H1 (cell line): Measurements from ENCODE around the gene ELF4. TPM values are rescaled to one million over a fixed set of nuclear protein-coding genes. Genes with fewer than 3 reads are reported as not detected.

Experiments used
- CTCF ChIA-PET: fragments of 300-600 bp; sonication (Branson Sonifier 250); formaldehyde crosslinking; loops from one replicate; lab custom pipeline; 2021; ENCODE audit not compliant: partially characterized antibody; lab: Charles Lee
- POLR2A ChIA-PET: fragments of 300-600 bp; sonication (Branson Sonifier 250); formaldehyde crosslinking; loops from one replicate; lab custom pipeline; 2021; ENCODE audit warnings: inconsistent platforms; ENCODE audit not compliant: partially characterized antibody; lab: Charles Lee
- DNase-seq, 2 experiments: peaks; one replicate each; pipeline versions ENCODE4 v3.0.0 to v3.0.0-alpha.2; 2010 to 2022; ENCODE audit warnings: low spot score in 2 of 2, low read depth in 1 of 2, mixed read lengths in 1 of 2
- FAIRE-seq: peaks from 2 replicates; lab custom pipeline; 2011; peaks lifted over from hg19 to GRCh38; lab: Jason Lieb, UNC
- H2AFZ ChIP-seq: 2 replicates; pipeline ENCODE4 v1.8.1; 2012; ENCODE audit warnings: low read length, inconsistent platforms
- H2AK5ac ChIP-seq: 2 replicates; pipeline ENCODE4 v1.6.1; 2013; ENCODE audit warnings: low read depth, low read length
- H2BK120ac ChIP-seq: replicated peaks from 2 replicates; pipeline ENCODE3; 2013; ENCODE audit warnings: low read depth, low read length, inconsistent platforms
- H2BK12ac ChIP-seq: 2 replicates; pipeline ENCODE4 v1.6.1; 2013; ENCODE audit warnings: low read depth, low read length
- H2BK15ac ChIP-seq: 2 replicates; pipeline ENCODE4 v1.6.1; 2013; ENCODE audit warnings: low read length
- H2BK20ac ChIP-seq: 2 replicates; pipeline ENCODE4 v1.6.1; 2013; ENCODE audit warnings: low read length
- H2BK5ac ChIP-seq: 2 replicates; pipeline ENCODE4 v1.6.1; 2013; ENCODE audit warnings: low read depth, low read length
- H3K14ac ChIP-seq: 2 replicates; pipeline ENCODE4 v1.6.1; 2013; ENCODE audit warnings: inconsistent platforms; ENCODE audit not compliant: insufficient read length
- H3K18ac ChIP-seq: 2 replicates; pipeline ENCODE4 v1.6.1; 2013; ENCODE audit warnings: low read length; ENCODE audit errors: extremely low read depth
- H3K23ac ChIP-seq: 2 replicates; pipeline ENCODE4 v1.6.1; 2013; ENCODE audit warnings: inconsistent platforms; ENCODE audit not compliant: insufficient read length
- H3K23me2 ChIP-seq: 2 replicates; pipeline ENCODE4 v1.6.1; 2013; ENCODE audit warnings: low read depth, low read length
- H3K27ac ChIP-seq: 2 replicates; pipeline ENCODE4 v1.6.1; 2011; ENCODE audit warnings: low read depth, low read length, inconsistent platforms
- H3K27me3 ChIP-seq, 4 experiments: replicated peaks in 1 of 4; 1 replicate in 1 of 4; 2 replicates in 3 of 4; pipeline versions ENCODE4 v1.6.1 to v1.8.1; 2011 to 2013; ENCODE audit warnings: low read length in 3 of 4, mild to moderate bottlenecking in 3 of 4, inconsistent platforms in 2 of 4, mixed read lengths in 2 of 4, moderate library complexity in 1 of 4; ENCODE audit not compliant: control insufficient read depth in 3 of 4, insufficient read depth in 3 of 4; ENCODE audit errors: extremely low read depth in 1 of 4
- H3K36me3 ChIP-seq, 4 experiments: 2 replicates each; pipeline versions ENCODE4 v1.6.1 to v1.8.1; 2011 to 2013; ENCODE audit warnings: mild to moderate bottlenecking in 4 of 4, low read length in 3 of 4, moderate library complexity in 2 of 4, control low read depth in 1 of 4, inconsistent platforms in 1 of 4; ENCODE audit not compliant: insufficient read depth in 4 of 4, control insufficient read depth in 2 of 4
- H3K4ac ChIP-seq: replicated peaks from 2 replicates; pipeline ENCODE3; 2013; ENCODE audit warnings: low read length, low read depth, mixed read lengths, inconsistent platforms; ENCODE audit not compliant: insufficient read length
- H3K4me1 ChIP-seq, 4 experiments: replicated peaks in 1 of 4; 1 replicate in 1 of 4; 2 replicates in 3 of 4; pipeline versions ENCODE4 v1.6.1 to v1.8.1; 2011 to 2013; ENCODE audit warnings: low read length in 3 of 4, inconsistent platforms in 2 of 4, mixed read lengths in 1 of 4; ENCODE audit not compliant: insufficient read depth in 4 of 4, control insufficient read depth in 3 of 4
- H3K4me2 ChIP-seq, 2 experiments: 2 replicates each; pipeline versions ENCODE4 v1.6.1 to v1.8.1; 2011 to 2013; ENCODE audit warnings: low read depth in 2 of 2, low read length in 2 of 2, control low read depth in 1 of 2, inconsistent platforms in 1 of 2, mild to moderate bottlenecking in 1 of 2; ENCODE audit not compliant: insufficient read depth in 1 of 2
- H3K4me3 ChIP-seq, 4 experiments: fragments of 200-600, 300-600 bp in 1 of 4; sonication (generic), shearing (Covaris generic), sonication (Bioruptor Twin) in 1 of 4; 2 replicates each; pipeline versions ENCODE4 v1.5.1 to v1.8.1; 2011 to 2016; ENCODE audit warnings: low read length in 4 of 4, low read depth in 3 of 4, control low read depth in 2 of 4, inconsistent platforms in 2 of 4, mild to moderate bottlenecking in 2 of 4, mixed read lengths in 1 of 4, moderate library complexity in 1 of 4; ENCODE audit not compliant: insufficient read depth in 2 of 4; ENCODE audit errors: extremely low read depth in 1 of 4
- H3K56ac ChIP-seq: replicated peaks from 2 replicates; pipeline ENCODE3; 2013; ENCODE audit warnings: low read depth, mild to moderate bottlenecking, mixed read lengths, low read length, inconsistent platforms; ENCODE audit not compliant: insufficient read length
- H3K79me1 ChIP-seq: 2 replicates; pipeline ENCODE4 v1.6.1; 2013; ENCODE audit warnings: low read depth, low read length, control low read depth
- H3K79me2 ChIP-seq, 2 experiments: 2 replicates each; pipeline versions ENCODE4 v1.6.1 to v1.8.1; 2012 to 2013; ENCODE audit warnings: low read length in 2 of 2, mild to moderate bottlenecking in 2 of 2, inconsistent platforms in 1 of 2; ENCODE audit not compliant: insufficient read depth in 2 of 2, control insufficient read depth in 1 of 2
- H3K9ac ChIP-seq, 4 experiments: replicated peaks in 1 of 4; 1 replicate in 1 of 4; 2 replicates in 3 of 4; pipeline versions ENCODE4 v1.6.1 to v1.8.1; 2011 to 2013; ENCODE audit warnings: low read depth in 3 of 4, low read length in 3 of 4, control low read depth in 2 of 4, mild to moderate bottlenecking in 2 of 4, moderate library complexity in 2 of 4, inconsistent platforms in 1 of 4; ENCODE audit errors: extremely low read depth in 1 of 4
- H3K9me3 ChIP-seq, 2 experiments: 2 replicates each; pipeline versions ENCODE4 v1.6.1 to v1.8.1; 2012 to 2013; ENCODE audit warnings: mild to moderate bottlenecking in 2 of 2, moderate library complexity in 2 of 2, control low read depth in 1 of 2, inconsistent platforms in 1 of 2, low read depth in 1 of 2, low read length in 1 of 2, mixed read lengths in 1 of 2; ENCODE audit not compliant: insufficient read depth in 2 of 2
- H4K20me1 ChIP-seq, 2 experiments: replicated peaks in 1 of 2; 2 replicates each; pipeline versions ENCODE3 to v1.8.1; 2011 to 2013; ENCODE audit warnings: inconsistent platforms in 2 of 2, low read length in 2 of 2, mild to moderate bottlenecking in 1 of 2; ENCODE audit not compliant: insufficient read depth in 2 of 2, control insufficient read depth in 1 of 2
- H4K5ac ChIP-seq: 2 replicates; pipeline ENCODE4 v1.6.1; 2013; ENCODE audit warnings: low read length, low read depth, mixed read lengths, inconsistent platforms; ENCODE audit not compliant: insufficient read length
- H4K8ac ChIP-seq: 2 replicates; pipeline ENCODE4 v1.8.0; 2013; ENCODE audit warnings: mild to moderate bottlenecking, moderate library complexity, low read length, inconsistent platforms; ENCODE audit not compliant: insufficient read depth; ENCODE audit errors: extremely low read depth
- H4K91ac ChIP-seq: replicated peaks from 2 replicates; pipeline ENCODE3; 2013; ENCODE audit warnings: low read length, mixed read lengths, inconsistent platforms; ENCODE audit not compliant: insufficient read length
- CEBPB ChIP-seq: IDR thresholded peaks from 2 replicates; pipeline ENCODE4 v1.6.1; 2012; ENCODE audit warnings: low read depth, low read length
- CHD2 ChIP-seq: IDR thresholded peaks from 2 replicates; pipeline ENCODE4 v1.6.1; 2012; ENCODE audit warnings: low read length, improper control_type of control experiment
- EP300 ChIP-seq, 2 experiments: IDR thresholded peaks; 1 replicate in 1 of 2; 2 replicates in 1 of 2; pipeline ENCODE4 v1.6.1; 2011 to 2012; ENCODE audit warnings: low read depth in 2 of 2, low read length in 2 of 2, mild to moderate bottlenecking in 2 of 2, borderline replicate concordance in 1 of 2, inconsistent platforms in 1 of 2, moderate library complexity in 1 of 2
- FOSL1 ChIP-seq: IDR thresholded peaks from 2 replicates; pipeline ENCODE4 v1.6.1; 2011; ENCODE audit warnings: mild to moderate bottlenecking, low read depth, low read length, moderate library complexity; ENCODE audit not compliant: insufficient read depth
- GTF2F1 ChIP-seq: IDR thresholded peaks from 2 replicates; pipeline ENCODE4 v1.6.1; 2012; ENCODE audit warnings: low read depth, low read length, improper control_type of control experiment, borderline replicate concordance
- POU5F1 ChIP-seq: IDR thresholded peaks from 2 replicates; pipeline ENCODE4 v1.6.1; 2011; ENCODE audit warnings: low read depth, mild to moderate bottlenecking, low read length, moderate library complexity
- RAD21 ChIP-seq, 2 experiments: IDR thresholded peaks in 1 of 2; conservative IDR thresholded peaks in 1 of 2; 2 replicates each; pipeline ENCODE4 v1.6.1; 2011; ENCODE audit warnings: low read depth in 2 of 2, low read length in 2 of 2, improper control_type of control experiment in 1 of 2, inconsistent platforms in 1 of 2, mild to moderate bottlenecking in 1 of 2, moderate library complexity in 1 of 2
- RFX5 ChIP-seq: IDR thresholded peaks from 2 replicates; pipeline ENCODE4 v1.6.1; 2011; ENCODE audit warnings: low read depth, low read length, improper control_type of control experiment, borderline replicate concordance
- SIRT6 ChIP-seq: IDR thresholded peaks from one replicate; pipeline ENCODE4 v1.7.1; 2012; ENCODE audit warnings: low read length, inconsistent platforms
- SUZ12 ChIP-seq: fragments of 200-600 bp; sonication (generic); IDR thresholded peaks from 2 replicates; pipeline ENCODE4 v1.6.1; 2012; ENCODE audit warnings: mild to moderate bottlenecking, inconsistent platforms, low read length, moderate library complexity, mixed read lengths
- WGBS, 2 experiments: shearing (Covaris generic) in 1 of 2; methylation state at CpG; one replicate each; pipeline versions ENCODE4 v1.1.6 to v1.1.7; 2013 to 2015; ENCODE audit warnings: low lambda C conversion rate in 2 of 2, mixed read lengths in 2 of 2, inconsistent platforms in 1 of 2, low coverage in 1 of 2, missing lambda C conversion rate in 1 of 2; ENCODE audit not compliant: insufficient replicate concordance in 2 of 2, insufficient coverage in 1 of 2, insufficient read length in 1 of 2; ENCODE audit errors: extremely low coverage in 1 of 2, missing lambda C conversion rate in 1 of 2; 5-methylcytosine and 5-hydroxymethylcytosine counted together
- polyA plus RNA-seq, 7 experiments: library from polyadenylated mRNA; depleted of rRNA in 3 of 7; stranded (reverse) in 5 of 7; unstranded in 2 of 7; fragments of >200 nt in 5 of 7; fragments of 200-250 nt in 2 of 7; gene quantifications; 1 replicate in 5 of 7; 2 replicates in 1 of 7; 4 replicates in 1 of 7; pipeline versions ENCODE4 v1.2.1 to v1.2.3, GENCODE V29; 2011 to 2013; ENCODE audit warnings: missing spikeins in 2 of 7, mixed read lengths in 2 of 7
- total RNA-seq: library from RNA; stranded (reverse); fragmentation: NEBNext Ultra II Directional; extraction: Animal tissue kit (Norgen Biotek cat#: 25700); gene quantifications from 2 replicates; pipeline ENCODE4 v1.2.1, GENCODE V29; 2021
- TF ChIP-seq, protein P1 (sequence below), 3 experiments: IDR thresholded peaks; 1 replicate in 2 of 3; 2 replicates in 1 of 3; pipeline versions ENCODE4 v1.5.1 to v1.6.1; 2011; ENCODE audit warnings: low read length in 3 of 3, mild to moderate bottlenecking in 3 of 3, inconsistent platforms in 2 of 3, low read depth in 1 of 3, moderate library complexity in 1 of 3; ENCODE audit not compliant: insufficient read depth in 1 of 3; ENCODE audit errors: control extremely low read depth in 1 of 3

Gene ELF4
- total and polyA plus RNA-seq, 2 of the 8 experiments (the other 6 are each of a cell fraction or from before 2014, with no cell fraction given) = 1.8 to 2.0 TPM

DNA sequence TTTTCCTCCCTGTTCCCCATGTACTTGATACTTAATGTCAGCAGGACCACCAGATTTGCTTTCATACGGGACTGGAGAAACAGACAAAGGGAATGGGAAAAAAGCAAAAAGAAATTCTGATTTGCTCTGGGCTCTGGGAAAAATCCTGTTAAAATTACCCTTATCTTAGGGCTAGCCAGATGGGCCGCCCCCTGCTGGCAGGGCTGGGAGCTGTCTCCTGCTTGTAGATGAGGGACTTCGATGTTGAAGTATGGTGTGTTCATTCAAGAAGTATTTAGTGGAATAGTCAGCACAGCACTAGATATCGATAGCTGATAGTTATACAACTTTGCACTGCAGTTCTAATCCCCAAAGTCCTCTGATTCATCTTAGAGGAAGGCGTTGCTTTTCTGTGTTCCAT, 82.1 kb downstream of the ELF4 start:
- Histone ChIP-seq H2AK5ac (no peak overlapping the region), H3K4me3 (no peak overlapping the region), H3K27ac (no peak overlapping the region), H3K18ac (no peak overlapping the region), H3K9ac (no peak overlapping the region), H2AFZ (no peak overlapping the region), H3K14ac (no peak overlapping the region), H3K4me1 (peaks cover 0 to 8% (median 3%) of the 10 kb centered on the region in 4 experiments; a peak in 4 of 7 replicates), H2BK12ac (no peak overlapping the region), H4K5ac (no peak overlapping the region), H2BK5ac (no peak overlapping the region), H3K79me1 (no peaks in the 10 kb centered on the region), H3K79me2 (no peaks in the 10 kb centered on the region), H3K27me3 (no peaks in the 10 kb centered on the region), H3K36me3 (peaks cover 0 to 7% (median 2%) of the 10 kb centered on the region in 4 experiments; a peak in 3 of 8 replicates), H4K91ac (no peak overlapping the region), H2BK120ac (no peak overlapping the region), H3K23me2 (no peaks in the 10 kb centered on the region), H3K56ac (no peak overlapping the region), H3K4me2 (no peak overlapping the region), H3K4ac (no peak overlapping the region), H3K23ac (no peak overlapping the region), H2BK15ac (no peak overlapping the region), H4K8ac (no peak overlapping the region), H4K20me1 (peaks cover 0 to 2% of the 10 kb centered on the region in 2 experiments), H2BK20ac (no peak overlapping the region), H3K9me3 (no peaks in the 10 kb centered on the region)
- FAIRE-seq = no peak
- 72% methylated on average over 5 of the region's 5 CpGs; no CpG with 5 or more reads in 1 of the 2 experiments for WGBS, 2 experiments
- CTCF ChIA-PET = interaction anchor here (0.6 to 6.6 kb wide), 25 partner anchors 8 to 858 kb away, joined by 3 to 77 read pairs (median 4); partner anchors contain the start of gene UTP14A
- POLR2A ChIA-PET = interaction anchor here (0.6 to 0.7 kb wide), 2 partner anchors 20 to 97 kb away, joined by 3 to 4 read pairs; no protein-coding TSS in a partner anchor
- DNase-seq = peak in 1 of 2 experiments; percentile 65
- TF ChIP-seq FOSL1 (no peak), CEBPB (no peak), CHD2 (no peak), EP300 (IDR thresholded peaks at IDR 0.05; ENCODE audit: borderline replicate concordance in 1 of 2, low read depth in 2 of 2, low read length in 2 of 2) (no peak), SIRT6 (no peak), GTF2F1 (no peak), RFX5 (no peak), SUZ12 (no peak), POU5F1 (no peak), RAD21 (IDR thresholded peaks at IDR 0.05 in 1 of 2, conservative IDR thresholded peaks at IDR 0.05 in 1 of 2; ENCODE audit: low read depth in 2 of 2, low read length in 2 of 2) (peak; percentile 11 to 31; a peak in 3 of 4 replicates)
- TF ChIP-seq, protein P1, sequence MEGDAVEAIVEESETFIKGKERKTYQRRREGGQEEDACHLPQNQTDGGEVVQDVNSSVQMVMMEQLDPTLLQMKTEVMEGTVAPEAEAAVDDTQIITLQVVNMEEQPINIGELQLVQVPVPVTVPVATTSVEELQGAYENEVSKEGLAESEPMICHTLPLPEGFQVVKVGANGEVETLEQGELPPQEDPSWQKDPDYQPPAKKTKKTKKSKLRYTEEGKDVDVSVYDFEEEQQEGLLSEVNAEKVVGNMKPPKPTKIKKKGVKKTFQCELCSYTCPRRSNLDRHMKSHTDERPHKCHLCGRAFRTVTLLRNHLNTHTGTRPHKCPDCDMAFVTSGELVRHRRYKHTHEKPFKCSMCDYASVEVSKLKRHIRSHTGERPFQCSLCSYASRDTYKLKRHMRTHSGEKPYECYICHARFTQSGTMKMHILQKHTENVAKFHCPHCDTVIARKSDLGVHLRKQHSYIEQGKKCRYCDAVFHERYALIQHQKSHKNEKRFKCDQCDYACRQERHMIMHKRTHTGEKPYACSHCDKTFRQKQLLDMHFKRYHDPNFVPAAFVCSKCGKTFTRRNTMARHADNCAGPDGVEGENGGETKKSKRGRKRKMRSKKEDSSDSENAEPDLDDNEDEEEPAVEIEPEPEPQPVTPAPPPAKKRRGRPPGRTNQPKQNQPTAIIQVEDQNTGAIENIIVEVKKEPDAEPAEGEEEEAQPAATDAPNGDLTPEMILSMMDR (IDR thresholded peaks at IDR 0.05; ENCODE audit: control extremely low read depth in 1 of 3, insufficient read depth in 1 of 3, low read depth in 1 of 3, low read length in 3 of 3) = peak; percentile 45 to 62 (median 48)
